Lung (tissue), 12 donors: ENCODE data around the gene C2CD2. TPM values are rescaled to one million over a fixed set of nuclear protein-coding genes. Genes with fewer than 3 reads are reported as not detected.

Experiments used
- ATAC-seq: fragments of 200-7000 bp; cut with Tn5 transposase; one replicate; pipeline ENCODE4 v1.9.1; 2020; ENCODE audit warnings: moderate number of reproducible peaks; ENCODE audit not compliant: insufficient read depth, low FRiP score
- DNase-seq, 3 donors: peaks; one replicate each; pipeline ENCODE4 v3.0.0-alpha.2; 2013 to 2017
- H3K27ac ChIP-seq, 2 donors: one replicate each; pipeline ENCODE4 v1.5.1; 2013; ENCODE audit warnings: mild to moderate bottlenecking in 2 of 2, moderate library complexity in 2 of 2, control low read depth in 1 of 2, inconsistent platforms in 1 of 2, low read depth in 1 of 2, low read length in 1 of 2
- H3K27me3 ChIP-seq, 3 donors: one replicate each; pipeline ENCODE4 v1.5.1; 2013; ENCODE audit warnings: low read length in 2 of 3; ENCODE audit not compliant: control insufficient read depth in 3 of 3, insufficient read depth in 3 of 3
- H3K36me3 ChIP-seq, 4 donors: one replicate each; pipeline ENCODE4 v1.5.1; 2013; ENCODE audit warnings: low read length in 4 of 4, mild to moderate bottlenecking in 1 of 4, moderate library complexity in 1 of 4; ENCODE audit not compliant: control insufficient read depth in 4 of 4, insufficient read depth in 4 of 4
- H3K4me1 ChIP-seq, 5 donors: one replicate each; pipeline ENCODE4 v1.5.1; 2013; ENCODE audit warnings: low read length in 5 of 5, mild to moderate bottlenecking in 2 of 5, moderate library complexity in 1 of 5; ENCODE audit not compliant: control insufficient read depth in 5 of 5, insufficient read depth in 5 of 5
- H3K4me3 ChIP-seq: one replicate; pipeline ENCODE4 v1.5.1; 2013; ENCODE audit warnings: mild to moderate bottlenecking, control low read depth, moderate library complexity
- H3K9ac ChIP-seq, 2 donors: one replicate each; pipeline ENCODE4 v1.5.1; 2013; ENCODE audit warnings: low read length in 2 of 2, control low read depth in 1 of 2; ENCODE audit not compliant: insufficient read depth in 1 of 2
- H3K9me3 ChIP-seq, 4 donors: one replicate each; pipeline ENCODE4 v1.5.1; 2013; ENCODE audit warnings: low read length in 3 of 4, mild to moderate bottlenecking in 1 of 4, moderate library complexity in 1 of 4; ENCODE audit not compliant: control insufficient read depth in 4 of 4, insufficient read depth in 3 of 4
- WGBS, 2 donors: extraction: QIAGEN DNeasy Blood & Tissue Kit; methylation state at CpG; one replicate each; pipeline ENCODE4 v1.1.7; 2013; 5-methylcytosine and 5-hydroxymethylcytosine counted together
- polyA plus RNA-seq, 2 donors: library from polyadenylated mRNA; stranded (reverse); fragments of 200-250 nt; gene quantifications; one replicate each; pipeline ENCODE4 v1.2.1, GENCODE V29; 2013
- total RNA-seq, 2 donors: library from RNA; depleted of rRNA in 1 of 2; stranded (reverse); fragments of >200 nt in 1 of 2; gene quantifications; one replicate each; pipeline ENCODE4 v1.2.1, GENCODE V29; 2014 to 2021
- TF ChIP-seq, protein P1 (sequence below): IDR thresholded peaks from 2 replicates; pipeline ENCODE4 v1.5.1; 2012; ENCODE audit warnings: mild to moderate bottlenecking; ENCODE audit errors: control extremely low read depth, extremely low read depth
- donor health status: control.
- donor health status: control.
- donor health status: Bipolar disorder and iron deficiency.
- donor health status: healthy.
- donor health status: DM: yes; HTN: yes; CAD: no.

The C2CD2 gene
- total and polyA plus RNA-seq, 4 donors, result 7.0 to 19.5 (median 12.2) TPM

GRCh38 chr21:41932576-41933312, 21.1 kb downstream of the C2CD2 start:
- Histone ChIP-seq H3K4me3 (no peak overlapping the region), H3K4me1 (peaks cover 0 to 17% (median 13%) of the 10 kb centered on the region in 5 donors), H3K9me3 (no peaks in the 10 kb centered on the region), H3K27ac (peak overlapping the region in 1 of 2 donors; percentile 7), H3K27me3 (no peaks in the 10 kb centered on the region), H3K36me3 (no peaks in the 10 kb centered on the region), H3K9ac (peak overlapping the region in 1 of 2 donors; percentile 65)
- DNase-seq (peak in 1 of 3 donors; percentile 22), ATAC-seq (no peak)
- WGBS, 2 donors, result 37 to 42% methylated on average over 17 to 18 of the region's 18 CpGs
- TF ChIP-seq, protein P1, sequence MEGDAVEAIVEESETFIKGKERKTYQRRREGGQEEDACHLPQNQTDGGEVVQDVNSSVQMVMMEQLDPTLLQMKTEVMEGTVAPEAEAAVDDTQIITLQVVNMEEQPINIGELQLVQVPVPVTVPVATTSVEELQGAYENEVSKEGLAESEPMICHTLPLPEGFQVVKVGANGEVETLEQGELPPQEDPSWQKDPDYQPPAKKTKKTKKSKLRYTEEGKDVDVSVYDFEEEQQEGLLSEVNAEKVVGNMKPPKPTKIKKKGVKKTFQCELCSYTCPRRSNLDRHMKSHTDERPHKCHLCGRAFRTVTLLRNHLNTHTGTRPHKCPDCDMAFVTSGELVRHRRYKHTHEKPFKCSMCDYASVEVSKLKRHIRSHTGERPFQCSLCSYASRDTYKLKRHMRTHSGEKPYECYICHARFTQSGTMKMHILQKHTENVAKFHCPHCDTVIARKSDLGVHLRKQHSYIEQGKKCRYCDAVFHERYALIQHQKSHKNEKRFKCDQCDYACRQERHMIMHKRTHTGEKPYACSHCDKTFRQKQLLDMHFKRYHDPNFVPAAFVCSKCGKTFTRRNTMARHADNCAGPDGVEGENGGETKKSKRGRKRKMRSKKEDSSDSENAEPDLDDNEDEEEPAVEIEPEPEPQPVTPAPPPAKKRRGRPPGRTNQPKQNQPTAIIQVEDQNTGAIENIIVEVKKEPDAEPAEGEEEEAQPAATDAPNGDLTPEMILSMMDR, result no peak

DNA sequence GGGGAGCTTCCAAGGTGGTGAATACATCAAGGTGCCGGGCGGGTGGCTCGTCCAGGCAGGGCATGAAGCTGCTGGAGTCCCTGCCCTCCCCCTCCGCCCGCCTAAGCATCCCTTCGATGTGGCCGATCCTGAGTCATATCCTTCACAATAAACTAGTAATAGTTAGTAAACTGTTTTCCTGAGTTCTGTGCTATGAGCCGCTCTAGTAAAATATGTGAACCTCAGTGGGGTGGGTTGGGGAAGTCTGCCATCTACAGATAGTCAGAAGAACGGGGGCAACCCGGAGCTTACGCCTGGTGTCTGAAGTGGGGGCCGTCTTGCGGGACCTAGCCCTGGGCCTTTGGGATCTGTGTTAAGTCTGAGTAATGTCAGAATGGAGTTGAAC, 21.6 kb downstream of the C2CD2 start:
- Histone ChIP-seq H3K4me1 (peaks cover 0 to 18% (median 14%) of the 10 kb centered on the region in 5 donors), H3K36me3 (no peaks in the 10 kb centered on the region), H3K4me3 (no peak overlapping the region), H3K27me3 (no peaks in the 10 kb centered on the region), H3K27ac (peak overlapping the region in 1 of 2 donors; percentile 13), H3K9ac (no peak overlapping the region), H3K9me3 (no peaks in the 10 kb centered on the region)
- TF ChIP-seq, protein P1, result no peak
- no peak for ATAC-seq
- no peak for DNase-seq
- 51 to 78% methylated on average over 13 of the region's 13 CpGs for WGBS, 2 donors

DNA sequence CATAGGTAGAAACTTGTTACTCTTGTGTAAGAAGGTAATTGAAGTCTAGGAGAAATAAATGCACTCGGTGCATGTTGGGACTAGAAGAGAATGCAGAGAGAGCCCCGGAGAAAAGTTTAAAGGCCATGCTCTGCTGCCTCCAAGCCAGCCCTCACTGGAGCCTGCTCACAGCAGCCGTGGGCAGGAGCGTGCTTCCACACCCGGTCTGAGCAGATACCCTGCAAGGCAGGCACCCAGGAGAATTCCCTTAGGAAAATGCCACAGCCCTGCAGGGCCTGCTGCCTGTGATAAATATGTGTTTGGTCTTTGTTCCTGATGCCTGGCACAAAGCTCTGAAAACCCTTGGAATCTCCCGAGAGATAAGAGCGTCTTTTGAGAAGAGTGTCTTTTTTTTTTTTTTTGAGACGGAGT, 22.8 kb downstream of the C2CD2 start:
- DNase-seq (peak in 1 of 3 donors; percentile 28), ATAC-seq (no peak)
- 40 to 81% methylated on average over 7 to 8 of the region's 8 CpGs for WGBS, 2 donors
- Histone ChIP-seq H3K27ac (peak overlapping the region in 1 of 2 donors; percentile 59), H3K9ac (no peak overlapping the region), H3K9me3 (no peaks in the 10 kb centered on the region), H3K27me3 (no peaks in the 10 kb centered on the region), H3K36me3 (no peaks in the 10 kb centered on the region), H3K4me3 (no peak overlapping the region), H3K4me1 (peaks cover 0 to 24% (median 20%) of the 10 kb centered on the region in 5 donors)
- TF ChIP-seq, protein P1, result no peak
